HepG2 (cell line): Measurements from ENCODE around the gene HIPK2. TPM values are rescaled to one million over a fixed set of nuclear protein-coding genes. Genes with fewer than 3 reads are reported as not detected.

Source experiments
- GFI1 ChIP-seq: sonication (generic); formaldehyde crosslinking; IDR thresholded peaks from 2 replicates; pipeline ENCODE4 v1.5.0; 2020; ENCODE audit warnings: missing genetic modification reagents, mild to moderate bottlenecking, borderline replicate concordance
- KAT7 ChIP-seq: IDR thresholded peaks from 2 replicates; pipeline ENCODE4 v1.6.1; 2018; ENCODE audit warnings: borderline replicate concordance, missing compliant biosample characterization
- KDM5B ChIP-seq: sonication (generic); formaldehyde crosslinking; IDR thresholded peaks from 2 replicates; pipeline ENCODE4 v1.4.0; 2020; ENCODE audit warnings: missing genetic modification reagents, mild to moderate bottlenecking, borderline replicate concordance
- NR2F6 ChIP-seq, 2 experiments: IDR thresholded peaks; 2 replicates each; pipeline ENCODE4 v1.6.1; 2016; ENCODE audit warnings: antibody characterized with exemption in 1 of 2, mild to moderate bottlenecking in 1 of 2
- PATZ1 ChIP-seq: sonication (generic); formaldehyde crosslinking; IDR thresholded peaks from 2 replicates; pipeline ENCODE4 v1.4.0; 2020; ENCODE audit warnings: missing genetic modification reagents
- PAX8 ChIP-seq: sonication (generic); formaldehyde crosslinking; IDR thresholded peaks from 2 replicates; pipeline ENCODE4 v1.8.0; 2022; ENCODE audit warnings: mild to moderate bottlenecking, missing genetic modification reagents, borderline replicate concordance
- POGZ ChIP-seq: sonication (generic); formaldehyde crosslinking; IDR thresholded peaks from 2 replicates; pipeline ENCODE4 v1.4.0; 2020; ENCODE audit warnings: mild to moderate bottlenecking, missing genetic modification reagents
- RARA ChIP-seq: IDR thresholded peaks from 2 replicates; pipeline ENCODE4 v1.6.1; 2016; ENCODE audit warnings: missing genetic modification reagents, missing compliant biosample characterization
- RFXANK ChIP-seq: IDR thresholded peaks from 2 replicates; pipeline ENCODE4 v1.6.1; 2016
- RXRA ChIP-seq: sonication (generic); formaldehyde crosslinking; IDR thresholded peaks from 2 replicates; pipeline ENCODE4 v1.5.1; 2020; ENCODE audit warnings: missing genetic modification reagents
- SOX13 ChIP-seq, 3 experiments: fragments of 450-650 bp in 1 of 3; sonication (generic) in 1 of 3; formaldehyde crosslinking in 1 of 3; IDR thresholded peaks in 2 of 3; conservative IDR thresholded peaks in 1 of 3; 2 replicates each; pipeline versions ENCODE4 v1.5.0 to v1.6.1; 2016 to 2020; ENCODE audit warnings: antibody characterized with exemption in 1 of 3, mild to moderate bottlenecking in 1 of 3, missing compliant biosample characterization in 1 of 3, missing genetic modification reagents in 1 of 3, moderate library complexity in 1 of 3
- SP5 ChIP-seq: IDR thresholded peaks from 2 replicates; pipeline ENCODE4 v1.6.1; 2016; ENCODE audit warnings: low read depth, borderline replicate concordance
- TCF7 ChIP-seq: sonication (generic); IDR thresholded peaks from 2 replicates; pipeline ENCODE4 v1.6.1; 2016; ENCODE audit warnings: antibody characterized with exemption, low read depth
- ZBTB40 ChIP-seq, 2 experiments: fragments of 450-650 bp in 1 of 2; sonication (generic) in 1 of 2; formaldehyde crosslinking in 1 of 2; IDR thresholded peaks; 2 replicates each; pipeline versions ENCODE4 v1.6.1 to v1.8.0; 2016 to 2022; ENCODE audit warnings: antibody characterized with exemption in 1 of 2, mild to moderate bottlenecking in 1 of 2, missing genetic modification reagents in 1 of 2
- ZBTB7B ChIP-seq: sonication (generic); formaldehyde crosslinking; IDR thresholded peaks from 2 replicates; pipeline ENCODE4 v1.4.0; 2020; ENCODE audit warnings: missing genetic modification reagents
- ZFX ChIP-seq: sonication (generic); formaldehyde crosslinking; IDR thresholded peaks from 2 replicates; pipeline ENCODE4 v1.4.0; 2020; ENCODE audit warnings: mild to moderate bottlenecking, low read depth, missing genetic modification reagents, moderate library complexity
- ZNF234 ChIP-seq: sonication (generic); formaldehyde crosslinking; conservative IDR thresholded peaks from 2 replicates; pipeline ENCODE4 v1.5.1; 2020; ENCODE audit warnings: mild to moderate bottlenecking, missing genetic modification reagents
- ZNF737 ChIP-seq: sonication (generic); formaldehyde crosslinking; IDR thresholded peaks from 2 replicates; pipeline ENCODE4 v1.5.0; 2020; ENCODE audit warnings: missing genetic modification reagents, mild to moderate bottlenecking, borderline replicate concordance
- ZSCAN9 ChIP-seq: IDR thresholded peaks from 2 replicates; pipeline ENCODE4 v1.6.1; 2016; ENCODE audit warnings: borderline replicate concordance
- polyA plus RNA-seq, 8 experiments: library from polyadenylated mRNA; depleted of rRNA in 3 of 8; stranded (reverse) in 7 of 8; unstranded in 1 of 8; fragments of >200 nt; fragmentation: Illumina TruSeq in 4 of 8; extraction: Trizol in 4 of 8; gene quantifications; 2 replicates each; pipeline versions ENCODE4 v1.2.1 to v1.2.3, GENCODE V29; 2011 to 2016; ENCODE audit warnings: low read depth in 4 of 8, missing spikeins in 1 of 8, mixed read lengths in 1 of 8; ENCODE audit not compliant: insufficient read depth in 1 of 8
- total RNA-seq, 5 experiments: library from RNA; depleted of rRNA; stranded (reverse); fragments of >200 nt; fragmentation: Illumina TruSeq; extraction: Trizol; gene quantifications; 2 replicates each; pipeline ENCODE4 v1.2.3, GENCODE V29; 2016; ENCODE audit warnings: low read depth in 1 of 5

HIPK2 gene
- total and polyA plus RNA-seq, 2 of the 13 experiments (the other 11 are each of a cell fraction or from before 2014, with no cell fraction given), result 14.4 to 20.2 TPM

GRCh38 chr7:139660317-139661042 lies 117.3 kb downstream of the HIPK2 start (continued):
- TF ChIP-seq ZBTB40 (IDR thresholded peaks at IDR 0.05), result no peak; the same call in 1 of the 2 replicates
- peak; percentile 96 for TF ChIP-seq ZBTB40 (CRISPR knock-in tag; IDR thresholded peaks at IDR 0.05)
- TF ChIP-seq PAX8 (CRISPR knock-in tag), result no peak
- no peak for TF ChIP-seq POGZ (CRISPR knock-in tag)
- TF ChIP-seq SP5 (CRISPR knock-in tag), result peak; percentile 71
- TF ChIP-seq RFXANK (CRISPR knock-in tag), result no peak
- TF ChIP-seq ZNF737 (CRISPR knock-in tag), result no peak
- peak; percentile 89 for TF ChIP-seq RXRA (CRISPR knock-in tag)
- no peak for TF ChIP-seq SOX13 (IDR thresholded peaks at IDR 0.05)
- peak in 1 of 2 experiments; percentile 91; a peak in 2 of 4 replicates for TF ChIP-seq SOX13 (CRISPR knock-in tag; conservative IDR thresholded peaks at IDR 0.05 in 1 of 2, IDR thresholded peaks at IDR 0.05 in 1 of 2)
- TF ChIP-seq KAT7 (CRISPR knock-in tag), result no peak
- peak; percentile 36; the same call in 1 of the 2 replicates for TF ChIP-seq PATZ1 (CRISPR knock-in tag)
- TF ChIP-seq GFI1 (CRISPR knock-in tag), result peak; percentile 21; the same call in 1 of the 2 replicates
- no peak for TF ChIP-seq ZBTB7B (CRISPR knock-in tag)
- TF ChIP-seq RARA (CRISPR knock-in tag), result peak; percentile 88
- peak; percentile 52; the same call in 1 of the 2 replicates for TF ChIP-seq ZFX
- no peak for TF ChIP-seq ZSCAN9 (CRISPR knock-in tag)
- TF ChIP-seq ZNF234 (CRISPR knock-in tag), result no peak
- TF ChIP-seq TCF7, result peak; percentile 61
- TF ChIP-seq KDM5B (CRISPR knock-in tag), result no peak
- TF ChIP-seq NR2F6 (IDR thresholded peaks at IDR 0.05), result peak; percentile 71
- TF ChIP-seq NR2F6 (CRISPR knock-in tag; IDR thresholded peaks at IDR 0.05), result peak; percentile 76
